D341Med (cell line): ENCODE data around the gene ARHGAP6.

Experiments used
- DNase-seq: peaks from one replicate; pipeline ENCODE4 v3.0.0; 2012; ENCODE audit warnings: low spot score

The ARHGAP6 gene

GRCh38 chrX:11215191-11215921, 450.4 kb downstream of the ARHGAP6 start:
- DNase-seq: no peak

DNA sequence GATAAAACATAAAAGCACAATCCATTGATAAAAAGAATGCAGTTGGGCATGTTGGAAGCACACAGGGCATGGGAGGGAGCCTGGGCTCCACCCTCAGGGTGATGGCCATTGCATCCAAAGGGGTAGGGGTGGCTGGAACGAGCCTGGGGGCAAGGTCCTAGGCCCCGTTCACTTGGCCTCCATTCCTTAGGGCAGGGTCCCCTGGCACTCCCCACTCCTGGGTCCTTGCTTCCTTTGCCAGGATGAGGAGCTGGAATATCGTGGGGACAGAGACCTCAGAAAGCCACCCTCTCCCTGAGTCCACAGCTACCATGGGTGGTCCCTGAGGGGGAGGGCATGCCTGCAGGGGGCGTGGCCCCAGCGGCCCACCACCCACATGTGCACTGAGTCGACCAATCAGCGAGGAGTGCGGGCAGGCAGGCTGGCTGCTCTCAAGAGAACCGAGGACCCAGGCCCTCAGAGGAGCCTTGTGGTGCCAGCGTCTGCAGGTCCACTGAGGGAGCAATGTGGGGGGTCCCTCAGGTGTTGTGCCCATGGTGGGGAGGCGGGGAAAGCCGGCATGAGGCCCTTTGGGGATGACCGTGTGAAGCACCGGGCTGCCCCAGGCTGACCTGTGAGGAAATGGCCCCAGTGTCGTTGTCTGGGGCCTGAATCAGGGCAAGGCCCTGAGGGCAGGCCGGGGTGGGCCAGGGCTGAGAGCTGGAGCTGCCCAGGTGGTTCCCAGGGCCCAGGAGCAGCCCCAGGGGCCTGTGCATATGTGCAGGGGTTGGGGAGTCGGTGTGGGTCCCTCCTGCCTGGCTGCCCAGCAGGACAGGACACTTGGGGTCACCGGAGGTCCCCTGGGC, 451.2 kb downstream of the ARHGAP6 start:
- no peak for DNase-seq

DNA sequence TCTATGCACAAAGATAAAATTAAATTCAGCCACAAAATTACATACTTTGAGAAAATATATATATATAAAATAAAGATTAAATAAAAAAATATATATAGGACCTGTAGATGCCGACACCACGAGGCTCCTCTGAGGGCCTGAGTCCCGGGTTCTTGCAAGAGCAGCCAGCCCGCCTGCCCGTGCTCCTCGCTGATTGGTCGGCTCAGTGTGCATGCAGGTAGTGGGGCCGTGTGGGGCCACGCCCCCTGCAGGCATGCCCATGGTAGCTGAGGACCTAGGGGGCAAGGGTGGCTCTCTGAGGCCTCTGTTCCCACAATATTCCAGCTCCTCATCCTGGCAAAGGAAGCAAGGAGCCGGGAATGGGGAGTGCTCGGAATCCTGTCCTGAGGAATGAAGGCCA, 453.0 kb downstream of the ARHGAP6 start:
- DNase-seq: no peak

DNA sequence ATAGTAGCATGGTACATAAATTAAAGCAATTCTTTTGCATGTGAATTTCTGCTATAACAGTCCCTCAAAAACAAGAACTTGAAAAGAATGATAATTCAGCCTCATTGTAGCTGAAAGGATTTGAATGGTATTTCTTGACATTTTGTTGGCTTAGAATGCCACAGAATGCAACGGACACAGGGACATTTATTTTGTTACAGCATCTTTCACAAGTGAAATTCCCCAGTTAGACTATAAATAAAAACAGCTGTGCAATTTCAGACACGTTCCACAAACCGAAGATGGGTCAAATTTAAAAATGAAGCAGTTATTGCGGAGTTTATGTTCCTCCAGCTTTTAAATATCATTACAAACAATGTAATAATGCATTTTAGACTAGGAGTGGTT, 455.3 kb downstream of the ARHGAP6 start:
- DNase-seq: no peak

DNA sequence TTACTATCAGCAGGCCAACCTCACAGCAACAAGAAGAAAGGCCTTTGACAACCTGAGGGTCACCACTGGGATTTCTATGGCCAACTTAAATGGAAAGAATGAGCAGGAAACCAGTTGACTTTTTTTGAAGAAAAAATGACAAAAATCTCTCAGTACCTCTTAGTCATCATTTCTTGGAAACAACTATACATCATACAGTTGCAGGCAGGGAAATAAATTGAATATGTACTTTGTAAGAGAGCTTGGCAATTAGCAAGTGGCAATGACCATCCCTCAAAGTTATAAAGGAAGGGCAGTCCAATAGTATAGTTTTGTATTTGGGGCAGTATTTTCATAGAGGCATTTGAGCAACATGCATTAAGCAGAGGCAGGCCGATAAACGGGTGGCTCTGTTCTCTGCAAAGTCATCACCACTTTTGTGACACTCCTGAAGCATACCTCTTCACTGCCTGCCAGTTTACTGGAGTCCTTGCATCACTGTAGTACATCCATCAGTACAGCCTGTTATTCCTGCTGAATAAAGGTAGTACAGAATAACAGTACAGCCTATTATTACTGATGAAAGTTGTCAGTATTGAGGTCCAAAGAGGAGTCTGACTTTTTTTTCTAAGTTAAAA, 455.8 kb downstream of the ARHGAP6 start:
- DNase-seq: no peak

GRCh38 chrX:11206716-11207115, 459.0 kb downstream of the ARHGAP6 start:
- no peak for DNase-seq

DNA sequence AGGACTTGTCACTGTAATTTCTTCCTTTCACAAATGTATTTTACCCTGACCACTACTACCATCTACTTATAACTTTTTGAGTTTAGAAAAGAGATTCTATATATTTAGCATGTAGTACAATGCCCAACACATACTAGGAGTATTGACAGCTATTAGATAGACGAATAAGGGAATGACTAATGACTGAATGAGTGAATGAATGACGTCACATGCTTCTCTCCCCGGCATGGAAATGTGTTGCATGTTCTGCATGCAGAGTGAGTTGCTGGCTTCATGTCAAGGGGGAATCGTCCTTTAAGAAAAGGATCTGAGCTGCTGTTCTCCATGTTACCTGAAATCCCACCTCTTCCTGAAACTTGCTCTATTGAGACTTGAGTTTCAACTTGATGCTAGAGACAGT, 459.9 kb downstream of the ARHGAP6 start:
- no peak for DNase-seq

DNA sequence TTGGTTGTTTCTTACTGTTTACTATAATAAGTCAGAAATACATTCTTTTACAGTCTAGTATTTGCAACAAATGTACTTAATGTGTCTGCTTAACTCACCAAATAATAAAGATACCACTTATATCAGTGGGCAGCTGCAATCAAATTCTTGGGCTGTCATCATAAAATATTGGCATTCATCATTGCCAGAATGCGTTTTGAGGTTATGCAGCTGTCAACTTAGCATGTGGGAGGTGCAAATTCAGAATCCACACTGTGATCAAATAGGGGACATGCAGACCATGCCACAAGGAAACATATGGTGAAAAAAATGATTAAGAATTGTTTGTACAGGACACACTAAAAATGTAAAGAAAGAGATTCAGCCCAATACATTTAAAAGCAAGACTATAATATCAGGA, 468.0 kb downstream of the ARHGAP6 start:
- no peak for DNase-seq

- DNase-seq: no peak
Observed at GRCh38 chrX:11196476-11196875, 469.2 kb downstream of the ARHGAP6 start.

DNA sequence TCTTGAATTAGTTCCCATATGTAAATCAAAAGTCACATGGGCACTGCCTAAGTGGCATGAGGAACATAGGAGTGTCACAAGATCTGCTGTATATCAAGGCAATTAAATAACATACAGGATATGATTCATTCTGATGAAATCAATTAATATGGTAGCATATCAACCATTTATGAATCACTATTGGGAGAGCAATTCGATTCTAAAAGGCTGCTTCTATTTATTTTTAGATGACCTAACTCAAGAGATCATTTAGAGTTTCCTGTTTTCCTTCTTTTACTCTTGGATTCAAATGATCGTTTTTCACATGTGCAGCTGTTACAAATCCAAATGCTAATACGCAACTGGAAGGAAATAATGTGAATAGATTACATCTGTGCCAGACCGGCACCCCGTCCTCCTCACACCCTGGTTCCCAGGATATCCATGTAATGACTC, 472.7 kb downstream of the ARHGAP6 start:
- no peak for DNase-seq

DNA sequence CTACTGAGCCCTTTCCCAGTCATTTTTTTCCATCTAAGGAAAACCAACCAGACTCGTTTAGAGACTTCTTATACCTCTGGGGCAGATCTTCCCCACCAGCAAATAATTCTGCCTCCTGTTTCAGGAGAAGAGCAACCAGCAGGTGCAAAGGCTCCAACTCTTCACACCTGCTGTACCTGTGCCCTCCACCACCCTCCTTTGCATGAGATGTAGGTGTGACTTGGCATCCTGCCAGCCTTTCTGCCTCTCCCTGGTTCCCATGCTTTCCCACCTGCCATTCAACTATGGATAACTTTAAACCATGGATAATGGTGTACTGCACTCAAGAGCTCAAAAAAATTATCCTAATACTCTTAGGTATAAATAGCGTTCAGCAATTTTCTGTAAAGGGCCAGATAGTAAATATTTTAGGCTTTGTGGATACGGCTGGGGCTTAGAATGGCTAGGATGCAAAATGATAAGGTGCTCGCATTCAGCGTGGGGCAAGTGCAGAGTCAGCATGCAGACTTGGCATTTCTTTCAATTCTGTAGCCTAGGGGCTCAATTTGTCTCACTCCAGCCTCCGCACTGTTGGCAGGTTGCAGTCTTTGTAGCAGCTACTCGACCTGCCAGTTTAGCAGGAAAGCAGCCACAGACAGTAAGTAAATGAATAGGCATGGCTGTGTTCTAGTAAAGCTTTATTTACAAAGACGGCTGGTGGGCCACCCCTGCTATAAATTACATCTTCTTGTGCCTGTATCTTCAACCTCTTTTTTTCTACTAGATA, 474.8 kb downstream of the ARHGAP6 start:
- DNase-seq: no peak

- no peak for DNase-seq
Observed at GRCh38 chrX:11189097-11189496, 476.6 kb downstream of the ARHGAP6 start.

DNA sequence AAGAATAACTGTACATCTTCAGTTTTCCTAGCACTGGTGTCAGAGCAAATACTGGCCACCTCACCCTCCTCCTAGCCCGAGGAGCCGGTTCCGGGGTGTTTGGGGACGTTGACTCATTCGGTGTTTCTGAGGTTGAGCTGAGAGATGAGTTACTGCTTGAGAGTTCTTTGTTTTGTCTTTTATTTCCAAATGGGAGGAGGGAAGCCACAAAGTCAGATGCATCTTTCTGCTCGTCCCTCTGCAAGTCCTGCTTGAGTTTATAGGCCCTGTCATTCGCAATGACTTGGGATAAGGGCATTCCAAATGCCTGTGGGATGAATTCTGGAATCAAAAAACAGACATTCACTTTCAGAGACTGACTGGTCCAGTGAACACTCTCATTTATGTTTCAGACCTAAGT, 477.1 kb downstream of the ARHGAP6 start:
- no peak for DNase-seq

DNA sequence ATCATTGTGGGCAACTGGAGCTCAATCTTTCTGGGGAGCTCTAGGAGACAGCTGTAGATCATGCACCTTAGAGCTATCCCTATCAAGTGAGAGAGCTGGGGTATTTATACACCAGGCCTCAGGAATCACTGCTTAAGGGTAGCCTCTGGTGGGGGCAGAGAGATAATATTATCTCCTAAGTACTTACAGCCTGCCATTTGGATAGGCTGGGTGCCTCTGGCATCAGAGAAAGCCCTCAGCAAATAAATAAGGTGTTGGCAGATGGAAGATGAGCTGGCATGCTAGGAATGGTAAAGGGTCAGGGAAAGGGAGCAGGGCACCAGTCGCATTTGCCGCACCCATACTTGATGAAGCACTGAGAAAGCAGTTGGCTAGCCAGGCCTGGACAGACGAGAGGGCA, 478.7 kb downstream of the ARHGAP6 start:
- DNase-seq: no peak

DNA sequence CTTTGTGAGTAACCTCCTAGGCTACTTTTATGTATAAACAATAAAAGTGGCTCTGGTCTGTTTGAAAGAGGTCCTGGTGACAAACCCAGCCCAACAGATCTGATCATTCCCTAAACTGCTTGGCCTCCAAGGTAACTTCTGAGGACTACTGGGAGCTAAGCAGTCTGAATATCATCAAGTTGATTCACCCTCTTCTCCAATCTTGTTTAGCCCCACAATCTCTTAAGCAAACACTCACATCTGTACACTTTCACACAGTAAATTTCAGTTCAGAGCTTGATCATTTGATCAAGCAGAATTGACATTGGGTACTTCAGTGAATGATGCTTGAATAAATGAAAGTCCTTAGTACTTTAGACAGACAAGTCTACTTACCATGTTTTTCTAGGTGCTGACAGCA, 479.9 kb downstream of the ARHGAP6 start:
- no peak for DNase-seq

- DNase-seq: no peak
Observed at GRCh38 chrX:11180571-11180970, 485.1 kb downstream of the ARHGAP6 start.

DNA sequence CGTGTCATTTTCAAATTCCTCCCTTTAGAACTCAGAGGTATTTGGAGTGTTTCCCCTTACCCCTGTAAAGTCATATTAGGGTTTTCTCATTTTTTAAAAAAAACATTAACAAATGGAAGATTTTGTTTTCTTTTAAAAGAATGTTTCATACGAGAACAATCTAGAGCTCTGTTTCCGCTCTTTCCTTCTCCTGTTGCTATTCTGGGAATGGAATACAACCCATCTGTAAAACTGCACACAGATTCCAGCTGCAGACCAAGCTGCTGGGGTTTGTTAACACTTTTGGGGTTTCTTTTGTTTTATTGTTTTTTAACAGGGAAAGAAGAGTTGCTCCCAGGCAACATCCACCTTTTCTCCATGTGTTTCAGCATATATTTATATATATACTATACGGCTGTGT, 493.3 kb downstream of the ARHGAP6 start:
- DNase-seq: no peak

DNA sequence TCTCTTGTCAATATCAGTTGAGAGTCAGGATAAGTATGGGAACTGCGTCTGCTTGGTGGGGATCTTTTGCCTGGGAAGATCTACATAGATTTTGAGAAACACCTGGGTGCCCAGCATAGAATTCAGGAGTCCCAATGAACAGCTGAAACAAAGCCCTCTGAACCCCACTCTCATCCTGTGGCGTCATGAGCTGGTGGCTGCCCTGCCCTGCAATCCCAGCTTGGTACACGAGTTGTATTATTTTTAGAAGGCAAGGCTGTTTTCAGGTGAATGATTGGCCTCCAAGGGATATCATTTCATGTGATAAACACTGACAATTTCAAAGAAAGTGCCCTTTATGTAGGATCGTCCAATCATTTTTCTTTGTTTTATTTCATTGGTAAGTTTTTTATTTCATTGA, 493.8 kb downstream of the ARHGAP6 start:
- no peak for DNase-seq

DNA sequence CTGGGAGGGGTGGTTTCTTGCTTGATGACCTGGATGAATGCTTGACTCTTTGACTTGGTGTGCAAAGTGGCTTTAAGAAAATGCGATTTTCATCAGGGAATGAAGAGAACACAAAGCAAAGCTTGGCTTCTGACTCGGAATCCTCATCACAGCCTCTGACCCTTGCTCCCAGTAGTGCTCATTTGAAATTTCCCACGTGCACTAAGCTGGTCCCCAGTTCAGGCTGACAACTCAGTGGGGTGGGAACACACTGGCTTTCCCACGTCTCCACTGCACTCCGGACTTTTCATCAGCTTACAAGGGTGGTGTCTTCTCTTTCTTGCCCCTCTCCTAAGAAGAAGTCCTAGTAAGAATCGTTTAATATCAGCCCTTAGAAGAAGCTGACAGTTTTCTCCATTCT, 501.3 kb downstream of the ARHGAP6 start:
- no peak for DNase-seq

GRCh38 chrX:11159149-11159548, 506.6 kb downstream of the ARHGAP6 start:
- DNase-seq: no peak

DNA sequence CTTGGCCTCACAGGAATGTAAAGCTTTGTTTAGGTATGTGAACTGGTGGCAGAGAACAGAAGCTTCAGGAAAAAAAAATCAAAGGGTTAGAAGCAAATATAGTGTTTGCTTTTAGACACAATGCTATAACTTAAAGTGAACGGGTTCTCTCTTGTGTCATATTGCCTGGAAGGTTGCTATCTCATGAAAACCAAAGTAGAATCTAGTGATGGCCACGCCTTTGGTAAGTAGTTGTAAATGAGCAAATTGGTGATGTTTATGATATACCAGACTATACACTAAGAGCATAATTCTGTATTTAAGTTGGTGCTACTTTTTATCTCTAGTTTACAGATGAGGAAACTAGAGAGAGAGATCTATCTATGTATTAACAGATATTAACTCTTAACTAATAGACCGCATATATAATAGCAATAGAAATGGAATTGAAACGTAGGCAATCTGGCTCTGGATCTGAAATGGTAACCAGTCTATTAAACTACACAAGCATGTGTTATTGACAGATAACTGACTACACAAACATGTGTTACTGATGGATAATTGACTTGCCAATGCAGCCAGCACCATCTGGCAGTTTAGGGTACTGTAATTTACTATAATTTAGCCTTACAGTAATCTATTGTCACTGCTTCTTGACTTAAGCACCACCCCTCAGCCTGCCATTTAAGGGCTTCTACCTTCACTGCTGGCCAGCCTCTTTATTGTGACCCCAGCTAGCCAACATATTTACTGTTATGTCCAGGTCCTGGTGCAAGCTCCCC, 513.7 kb downstream of the ARHGAP6 start:
- DNase-seq: no peak

DNA sequence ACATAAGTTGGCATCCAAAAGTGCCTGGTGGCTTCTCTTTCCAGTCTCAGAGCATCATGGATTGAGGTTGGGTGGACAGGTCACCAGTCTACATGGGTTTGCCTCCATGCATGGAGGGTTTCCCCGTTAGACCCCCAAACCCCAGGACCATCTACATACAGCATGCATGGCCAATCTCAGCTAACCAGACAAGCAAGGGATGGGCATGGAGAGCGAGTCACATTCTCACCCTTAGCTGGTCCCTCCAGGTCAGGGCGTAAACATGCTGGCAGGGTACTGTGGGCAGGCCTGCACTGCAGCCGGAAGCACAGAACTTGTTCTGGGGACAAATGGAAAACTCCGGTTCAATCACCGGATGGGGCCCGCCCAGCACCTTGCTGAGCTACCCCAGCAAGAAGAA, 517.3 kb downstream of the ARHGAP6 start:
- DNase-seq: no peak
